ENCODE results near the gene BAZ1B. TPM values are rescaled to one million over a fixed set of nuclear protein-coding genes. Genes with fewer than 3 reads are reported as not detected.

The BAZ1B gene
- total and polyA plus RNA-seq, 2 of the 4 experiments (the other 2 are of a cell fraction), result 20.2 to 45.0 TPM

DNA sequence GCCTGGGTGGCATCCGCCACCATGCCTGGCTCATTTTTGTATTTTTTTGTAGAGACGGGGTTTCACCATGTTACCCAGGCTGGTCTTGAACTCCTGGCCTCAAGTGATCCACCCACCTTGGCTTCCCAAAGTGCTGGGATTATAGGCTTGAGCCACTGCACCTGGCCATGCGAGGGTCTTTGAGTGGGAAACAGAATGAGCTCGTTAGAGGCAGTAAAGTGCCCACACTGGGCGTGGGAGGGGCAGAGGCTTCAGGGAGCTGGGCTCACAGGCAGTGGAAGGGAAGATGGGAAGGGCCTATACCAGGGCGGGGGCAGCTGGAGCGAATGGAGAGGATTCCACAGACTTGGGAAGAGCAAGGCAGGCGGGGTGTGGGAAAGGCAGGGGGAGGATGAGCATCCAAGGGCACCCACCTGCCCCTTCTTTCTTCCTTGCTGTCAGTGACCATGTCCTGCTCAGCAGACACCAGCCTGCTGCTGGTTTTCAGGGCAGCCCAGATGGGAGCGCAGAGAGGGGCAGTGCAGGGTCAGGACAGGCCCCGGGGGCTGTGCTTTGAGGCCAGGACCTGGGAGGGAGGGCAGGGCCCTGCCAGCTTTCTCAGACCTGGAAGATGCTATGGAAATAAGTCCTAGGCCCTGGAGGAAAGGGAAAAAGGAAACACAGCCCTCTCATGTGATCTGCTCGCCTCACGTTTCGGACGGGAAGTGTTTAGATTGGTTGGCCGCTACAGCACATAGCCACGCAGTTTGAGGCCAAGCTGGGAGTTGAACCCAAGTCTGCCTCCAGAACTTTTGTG lies 84.3 kb downstream of the BAZ1B start:
- no TSS peak for BruUV-seq (replicated peaks)
- H3K4me2 ChIP-seq (ENCODE audit: low read depth, low read length), result no peak overlapping the region
- ChIA-PET POLR2A (ENCODE audit: unreplicated experiment) (no interaction called here), CTCF (no interaction called here)
- no peak overlapping the region for H2BK15ac ChIP-seq (ENCODE audit: low read depth, low read length)
- H3K9me1 ChIP-seq (ENCODE audit: insufficient read depth, low read length), result 0 out of 2 replicates have a peak, but pooled peaks cover 6% of the 10 kb centered on the region
- H3K36me3 ChIP-seq (ENCODE audit: control insufficient read depth, insufficient read depth, low read length), result peaks cover 28% of the 10 kb centered on the region
- no peak overlapping the region for H4K5ac ChIP-seq (ENCODE audit: low read depth, low read length)
- no peak overlapping the region for H3K56ac ChIP-seq (ENCODE audit: extremely low read depth, insufficient read depth, low read length)
- no peak overlapping the region for H3K27ac ChIP-seq (ENCODE audit: insufficient read depth, low read length)
- no peaks in the 10 kb centered on the region; the same call in 1 of the 2 replicates for H4K20me1 ChIP-seq (ENCODE audit: insufficient read depth, low read length)
- H4K8ac ChIP-seq (ENCODE audit: low read depth in 2 of 2, low read length in 2 of 2), result no peak overlapping the region; a peak in 1 of 4 replicates
- no peak overlapping the region for H3K4ac ChIP-seq (ENCODE audit: low read depth, low read length)
- DNase-seq, result no peak
- H3K18ac ChIP-seq (ENCODE audit: low read depth, low read length), result no peak overlapping the region
- no peaks in the 10 kb centered on the region for H3K27me3 ChIP-seq (ENCODE audit: control insufficient read depth, insufficient read depth, low read length)
- no peak overlapping the region for H3K23ac ChIP-seq (ENCODE audit: low read depth, low read length)
- no peak overlapping the region for H3K14ac ChIP-seq (replicated peaks; ENCODE audit: low read depth, low read length)
- H3K9me3 ChIP-seq (ENCODE audit: control insufficient read depth, insufficient read depth, low read length), result no peaks in the 10 kb centered on the region
- no peak overlapping the region for H2BK20ac ChIP-seq (ENCODE audit: low read depth, low read length)
- in situ Hi-C loops (cut with MboI; ENCODE audit: low sequenced_read_pairs) (loop anchor here (5.0 kb wide), 1 partner anchor 96 kb away; no protein-coding TSS in a partner anchor), intact Hi-C loops (cut with micrococcal nuclease) (no loop called here), dilution Hi-C loops (cut with HindIII; ENCODE audit: low sequenced_read_pairs, unreplicated experiment) (no loop called here)
- no peak overlapping the region for H2AK5ac ChIP-seq (ENCODE audit: low read depth, low read length)
- H3K9ac ChIP-seq (ENCODE audit: low read depth, low read length), result no peak overlapping the region
- H4K91ac ChIP-seq (ENCODE audit: insufficient read depth, low read depth, low read length), result no peak overlapping the region
- no peak overlapping the region for H2BK5ac ChIP-seq (ENCODE audit: low read depth, low read length, poor library complexity, severe bottlenecking)
- TF ChIP-seq RFX5 (IDR thresholded peaks at IDR 0.05; ENCODE audit: low read depth, low read length), result no peak
- TF ChIP-seq SMC3 (IDR thresholded peaks at IDR 0.05; ENCODE audit: low read depth, low read length), result no peak
- no peak for TF ChIP-seq MXI1 (IDR thresholded peaks at IDR 0.05; ENCODE audit: borderline replicate concordance, low read depth, low read length)
- TF ChIP-seq MAZ (IDR thresholded peaks at IDR 0.05; ENCODE audit: borderline replicate concordance, low read depth, low read length), result no peak
- no peak for TF ChIP-seq NFE2L2 (IDR thresholded peaks at IDR 0.05; ENCODE audit: low read depth, low read length)
- no peak for TF ChIP-seq CEBPB (IDR thresholded peaks at IDR 0.05; ENCODE audit: low read depth, low read length)
- TF ChIP-seq, protein P1, sequence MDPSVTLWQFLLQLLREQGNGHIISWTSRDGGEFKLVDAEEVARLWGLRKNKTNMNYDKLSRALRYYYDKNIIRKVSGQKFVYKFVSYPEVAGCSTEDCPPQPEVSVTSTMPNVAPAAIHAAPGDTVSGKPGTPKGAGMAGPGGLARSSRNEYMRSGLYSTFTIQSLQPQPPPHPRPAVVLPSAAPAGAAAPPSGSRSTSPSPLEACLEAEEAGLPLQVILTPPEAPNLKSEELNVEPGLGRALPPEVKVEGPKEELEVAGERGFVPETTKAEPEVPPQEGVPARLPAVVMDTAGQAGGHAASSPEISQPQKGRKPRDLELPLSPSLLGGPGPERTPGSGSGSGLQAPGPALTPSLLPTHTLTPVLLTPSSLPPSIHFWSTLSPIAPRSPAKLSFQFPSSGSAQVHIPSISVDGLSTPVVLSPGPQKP (IDR thresholded peaks at IDR 0.05; ENCODE audit: borderline replicate concordance, low read depth, low read length), result no peak
- TF ChIP-seq FOS (IDR thresholded peaks at IDR 0.05; ENCODE audit: low read depth, low read length), result no peak
- TF ChIP-seq RCOR1 (IDR thresholded peaks at IDR 0.05; ENCODE audit: insufficient replicate concordance, low read length), result no peak
- TF ChIP-seq, protein P2, sequence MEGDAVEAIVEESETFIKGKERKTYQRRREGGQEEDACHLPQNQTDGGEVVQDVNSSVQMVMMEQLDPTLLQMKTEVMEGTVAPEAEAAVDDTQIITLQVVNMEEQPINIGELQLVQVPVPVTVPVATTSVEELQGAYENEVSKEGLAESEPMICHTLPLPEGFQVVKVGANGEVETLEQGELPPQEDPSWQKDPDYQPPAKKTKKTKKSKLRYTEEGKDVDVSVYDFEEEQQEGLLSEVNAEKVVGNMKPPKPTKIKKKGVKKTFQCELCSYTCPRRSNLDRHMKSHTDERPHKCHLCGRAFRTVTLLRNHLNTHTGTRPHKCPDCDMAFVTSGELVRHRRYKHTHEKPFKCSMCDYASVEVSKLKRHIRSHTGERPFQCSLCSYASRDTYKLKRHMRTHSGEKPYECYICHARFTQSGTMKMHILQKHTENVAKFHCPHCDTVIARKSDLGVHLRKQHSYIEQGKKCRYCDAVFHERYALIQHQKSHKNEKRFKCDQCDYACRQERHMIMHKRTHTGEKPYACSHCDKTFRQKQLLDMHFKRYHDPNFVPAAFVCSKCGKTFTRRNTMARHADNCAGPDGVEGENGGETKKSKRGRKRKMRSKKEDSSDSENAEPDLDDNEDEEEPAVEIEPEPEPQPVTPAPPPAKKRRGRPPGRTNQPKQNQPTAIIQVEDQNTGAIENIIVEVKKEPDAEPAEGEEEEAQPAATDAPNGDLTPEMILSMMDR (conservative IDR thresholded peaks at IDR 0.05; ENCODE audit: low read depth, low read length), result no peak
- TF ChIP-seq MAFK (IDR thresholded peaks at IDR 0.05; ENCODE audit: low read depth, low read length), result no peak
- TF ChIP-seq CHD1 (IDR thresholded peaks at IDR 0.05; ENCODE audit: low read depth, low read length), result no peak
- no peak for TF ChIP-seq BHLHE40 (IDR thresholded peaks at IDR 0.05; ENCODE audit: low read depth, low read length)
- no peak for TF ChIP-seq RAD21 (IDR thresholded peaks at IDR 0.05; ENCODE audit: low read length)
- peaks cover 2 to 12% of the 10 kb centered on the region in 2 experiments; a peak in 1 of 4 replicates for H3K79me1 ChIP-seq (ENCODE audit: low read depth in 1 of 2, low read length in 2 of 2)
- H2AK9ac ChIP-seq (replicated peaks; ENCODE audit: low read depth, low read length, poor library complexity), result no peak overlapping the region
- no CpG with 5 or more reads among the region's 16 CpGs for WGBS, 2 experiments (ENCODE audit: extremely low coverage in 2 of 2, insufficient read length in 1 of 2)
- no peak overlapping the region for H2BK120ac ChIP-seq (ENCODE audit: low read depth, low read length)
- H2AFZ ChIP-seq (replicated peaks; ENCODE audit: low read length, poor library complexity), result no peak overlapping the region
- peaks cover 3% of the 10 kb centered on the region; the same call in 1 of the 2 replicates for H3K4me1 ChIP-seq (ENCODE audit: control insufficient read depth, insufficient read depth, low read length)
- no peak overlapping the region for H3K4me3 ChIP-seq (ENCODE audit: insufficient read depth, low read depth, low read length)
- ATAC-seq (ENCODE audit: low read depth), result no peak
